A549 (cell line): ENCODE measurements around the gene ARHGEF4. TPM values are rescaled to one million over a fixed set of nuclear protein-coding genes. Genes with fewer than 3 reads are reported as not detected.

Experiments used
- ATAC-seq, 2 experiments: fragments of 200-7000 bp in 1 of 2; fragments of >200 bp in 1 of 2; cut with Nextera tagmentation in 1 of 2; cut with Tn5 transposase in 1 of 2; 3 replicates each; pipeline versions ENCODE4 v1.8.0 to v1.9.1; 2018 to 2020; ENCODE audit warnings: mild to moderate bottlenecking in 1 of 2, moderate library complexity in 1 of 2
- CTCF ChIA-PET: fragments of 300-600 bp; sonication (Branson Sonifier 250); formaldehyde crosslinking; extraction: SDS; loops from one replicate; lab custom pipeline; 2021; ENCODE audit warnings: antibody characterized with exemption, inconsistent platforms; lab: Yijun Ruan, JAX
- POLR2A ChIA-PET: fragments of 350-600 bp; formaldehyde crosslinking; extraction: SDS; loops from one replicate; lab custom pipeline; 2021; ENCODE audit warnings: antibody characterized with exemption, inconsistent platforms; lab: Yijun Ruan, JAX
- DNase-seq, 2 experiments: peaks; one replicate each; pipeline versions ENCODE4 v3.0.0 to v3.0.0-alpha.2; 2011 to 2016; ENCODE audit warnings: low read depth in 1 of 2, low spot score in 1 of 2
- FAIRE-seq: peaks from 2 replicates; lab custom pipeline; 2011; peaks lifted over from hg19 to GRCh38; lab: Jason Lieb, UNC
- H3K27ac ChIP-seq, 2 experiments: fragments of >200 bp; sonication (Bioruptor Twin); formaldehyde crosslinking; 3 replicates each; pipeline ENCODE4 v1.5.1; 2016 to 2017
- H3K4me1 ChIP-seq: fragments of >200 bp; sonication (Bioruptor Twin); formaldehyde crosslinking; 3 replicates; pipeline ENCODE4 v1.6.1; 2016
- H3K4me2 ChIP-seq: fragments of >200 bp; sonication (Bioruptor Twin); formaldehyde crosslinking; 3 replicates; pipeline ENCODE4 v1.6.1; 2016
- H3K4me3 ChIP-seq: fragments of >200 bp; sonication (Bioruptor Twin); formaldehyde crosslinking; 3 replicates; pipeline ENCODE4 v1.5.1; 2016
- H3K9me3 ChIP-seq: fragments of >200 bp; sonication (Bioruptor Twin); formaldehyde crosslinking; 3 replicates; pipeline ENCODE4 v1.6.1; 2016
- EP300 ChIP-seq, 2 experiments: fragments of >200 bp; sonication (Bioruptor Twin); formaldehyde crosslinking; IDR thresholded peaks; 2 replicates in 1 of 2; 3 replicates in 1 of 2; pipeline ENCODE4 v1.6.1; 2016 to 2017
- FOSB ChIP-seq: fragments of 250-450 bp; sonication (Bioruptor Pico); IDR thresholded peaks from 2 replicates; pipeline ENCODE4 v1.5.0; 2020; ENCODE audit warnings: mild to moderate bottlenecking, moderate library complexity
- FOSL2 ChIP-seq, 2 experiments: fragments of 450-650 bp in 1 of 2; fragments of >200 bp in 1 of 2; sonication (Bioruptor Twin) in 1 of 2; formaldehyde crosslinking; IDR thresholded peaks; 2 replicates each; pipeline versions ENCODE4 v1.5.0 to v1.6.1; 2016 to 2020; ENCODE audit warnings: mild to moderate bottlenecking in 1 of 2, moderate library complexity in 1 of 2
- GATA3 ChIP-seq: IDR thresholded peaks from 2 replicates; pipeline ENCODE4 v1.6.1; 2012; ENCODE audit warnings: borderline replicate concordance
- HOXB5 ChIP-seq: fragments of 250-450 bp; sonication (Bioruptor Pico); IDR thresholded peaks from 2 replicates; pipeline ENCODE4 v1.5.0; 2020; ENCODE audit warnings: mild to moderate bottlenecking, moderate library complexity
- NR3C1 ChIP-seq: fragments of >200 bp; sonication (Bioruptor Twin); formaldehyde crosslinking; IDR thresholded peaks from 3 replicates; pipeline ENCODE4 v1.6.1; 2017
- POLR2A ChIP-seq: IDR thresholded peaks from 2 replicates; pipeline ENCODE4 v1.6.1; 2012; ENCODE audit warnings: mild to moderate bottlenecking, low read length
- RARB ChIP-seq: fragments of 250-450 bp; sonication (Bioruptor Pico); IDR thresholded peaks from 2 replicates; pipeline ENCODE4 v1.8.0; 2021; ENCODE audit warnings: mild to moderate bottlenecking, moderate library complexity
- RCOR1 ChIP-seq: fragments of 150-350 bp; IDR thresholded peaks from 2 replicates; pipeline ENCODE4 v1.6.1; 2014; ENCODE audit warnings: antibody characterized with exemption, low read length, low read depth
- SREBF2 ChIP-seq: fragments of 450-650 bp; IDR thresholded peaks from 2 replicates; pipeline ENCODE4 v1.6.1; 2014; ENCODE audit warnings: mild to moderate bottlenecking, moderate library complexity
- TFCP2L1 ChIP-seq: fragments of 250-450 bp; sonication (Bioruptor Pico); IDR thresholded peaks from 2 replicates; pipeline ENCODE4 v1.5.0; 2021; ENCODE audit warnings: mild to moderate bottlenecking
- ZSCAN20 ChIP-seq: fragments of 250-450 bp; sonication (Bioruptor Pico); IDR thresholded peaks from 2 replicates; pipeline ENCODE4 v1.8.0; 2022; ENCODE audit warnings: mild to moderate bottlenecking, moderate library complexity
- WGBS: methylation state at CpG from one replicate; pipeline ENCODE4 v1.1.6; 2017; ENCODE audit errors: missing lambda C conversion rate; 5-methylcytosine and 5-hydroxymethylcytosine counted together
- polyA plus RNA-seq, 4 experiments: library from polyadenylated mRNA; depleted of rRNA in 3 of 4; stranded (reverse); fragments of >200 nt; fragmentation: RNase III in 1 of 4; extraction: RNeasy Plus Mini Kit Qiagen cat#74134 plus additional on column Dnase treatment in 1 of 4; gene quantifications; 2 replicates in 3 of 4; 3 replicates in 1 of 4; pipeline ENCODE4 v1.2.3, GENCODE V29; 2011 to 2017
- TF ChIP-seq, protein P1 (sequence below): fragments of >200 bp; sonication (Bioruptor Twin); formaldehyde crosslinking; IDR thresholded peaks from 3 replicates; pipeline ENCODE4 v1.5.1; 2016
- TF ChIP-seq, protein P2 (sequence below): fragments of 250-450 bp; sonication (Bioruptor Pico); IDR thresholded peaks from 2 replicates; pipeline ENCODE4 v1.5.0; 2020; ENCODE audit warnings: low read depth, mild to moderate bottlenecking, moderate library complexity

Gene ARHGEF4
- polyA plus RNA-seq, 2 of the 4 experiments (the other 2 are of a cell fraction) = 1.00 to 2.1 TPM

DNA sequence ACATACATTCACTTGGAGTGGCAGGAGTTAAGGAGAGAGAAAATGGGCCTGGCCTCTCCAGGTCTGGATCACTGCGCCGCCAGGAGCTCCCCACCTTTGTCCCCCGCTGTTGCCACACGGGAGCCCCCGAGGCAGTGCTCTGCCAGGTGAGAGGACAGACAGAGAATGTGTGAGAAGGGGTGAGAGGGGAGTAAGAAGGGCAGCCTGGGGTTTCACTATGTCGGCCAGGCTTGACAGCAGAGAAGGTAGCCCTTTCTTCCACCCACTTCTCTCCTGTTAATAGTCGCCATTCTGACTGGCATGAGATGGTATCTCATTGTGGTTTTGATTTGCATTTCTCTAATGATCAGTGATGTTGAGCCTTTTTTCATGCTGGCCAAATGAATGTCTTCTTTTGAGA is 26.2 kb upstream of the ARHGEF4 start:
- TF ChIP-seq TFCP2L1 (no peak), GATA3 (no peak), RCOR1 (no peak), HOXB5 (CRISPR knock-in tag) (no peak), ZSCAN20 (CRISPR knock-in tag) (no peak), SREBF2 (no peak), NR3C1 (no peak), FOSL2 (IDR thresholded peaks at IDR 0.05) (no peak), FOSL2 (CRISPR knock-in tag; IDR thresholded peaks at IDR 0.05) (no peak)
- no peak overlapping the region for H3K4me3 ChIP-seq
- no peak for DNase-seq
- peaks cover 7% of the 10 kb centered on the region; the same call in 1 of the 3 replicates for H3K4me1 ChIP-seq
- no peaks in the 10 kb centered on the region; the same call in 2 of the 3 replicates for H3K9me3 ChIP-seq
- CTCF ChIA-PET = interaction anchor here (1.3 to 2.0 kb wide), 2 partner anchors 12 to 64 kb away, joined by 3 to 11 read pairs; no protein-coding TSS in a partner anchor
- no peak for FAIRE-seq
- POLR2A ChIA-PET = no interaction called here
- no peak overlapping the region for H3K4me2 ChIP-seq
- no peak overlapping the region for H3K27ac ChIP-seq
- ATAC-seq = no peak
- 53% methylated on average over 7 of the region's 7 CpGs for WGBS

DNA sequence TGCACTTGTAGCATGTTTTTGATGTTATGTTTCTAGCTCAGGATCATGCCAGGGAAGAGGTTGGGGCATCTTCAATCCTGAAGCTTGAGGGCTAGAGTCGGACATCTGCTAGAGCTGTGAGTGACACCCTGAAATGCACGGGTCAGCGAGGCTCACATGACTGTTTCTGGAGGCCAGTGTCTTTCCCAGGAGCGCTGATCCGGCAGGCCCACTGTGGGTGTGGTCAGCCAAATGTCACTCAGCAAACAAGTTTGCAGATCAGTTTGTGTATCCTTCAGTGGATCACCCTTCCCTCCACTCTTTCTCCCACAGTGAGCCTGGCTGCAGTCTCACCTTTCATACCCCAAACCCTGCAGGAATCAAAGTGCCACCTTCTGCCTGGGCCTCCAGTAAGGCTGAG is 23.0 kb upstream of the ARHGEF4 start:
- H3K4me3 ChIP-seq = no peak overlapping the region
- TF ChIP-seq RARB (CRISPR knock-in tag) (no peak), FOSB (CRISPR knock-in tag) (no peak)
- TF ChIP-seq, protein P1, sequence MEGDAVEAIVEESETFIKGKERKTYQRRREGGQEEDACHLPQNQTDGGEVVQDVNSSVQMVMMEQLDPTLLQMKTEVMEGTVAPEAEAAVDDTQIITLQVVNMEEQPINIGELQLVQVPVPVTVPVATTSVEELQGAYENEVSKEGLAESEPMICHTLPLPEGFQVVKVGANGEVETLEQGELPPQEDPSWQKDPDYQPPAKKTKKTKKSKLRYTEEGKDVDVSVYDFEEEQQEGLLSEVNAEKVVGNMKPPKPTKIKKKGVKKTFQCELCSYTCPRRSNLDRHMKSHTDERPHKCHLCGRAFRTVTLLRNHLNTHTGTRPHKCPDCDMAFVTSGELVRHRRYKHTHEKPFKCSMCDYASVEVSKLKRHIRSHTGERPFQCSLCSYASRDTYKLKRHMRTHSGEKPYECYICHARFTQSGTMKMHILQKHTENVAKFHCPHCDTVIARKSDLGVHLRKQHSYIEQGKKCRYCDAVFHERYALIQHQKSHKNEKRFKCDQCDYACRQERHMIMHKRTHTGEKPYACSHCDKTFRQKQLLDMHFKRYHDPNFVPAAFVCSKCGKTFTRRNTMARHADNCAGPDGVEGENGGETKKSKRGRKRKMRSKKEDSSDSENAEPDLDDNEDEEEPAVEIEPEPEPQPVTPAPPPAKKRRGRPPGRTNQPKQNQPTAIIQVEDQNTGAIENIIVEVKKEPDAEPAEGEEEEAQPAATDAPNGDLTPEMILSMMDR = no peak
- no peak overlapping the region for H3K27ac ChIP-seq
- no peaks in the 10 kb centered on the region; the same call in 2 of the 3 replicates for H3K9me3 ChIP-seq
- FAIRE-seq = no peak
- ATAC-seq = no peak
- DNase-seq = no peak
- POLR2A ChIA-PET = no interaction called here
- no peaks in the 10 kb centered on the region for H3K4me1 ChIP-seq
- H3K4me2 ChIP-seq = no peak overlapping the region
- CTCF ChIA-PET = interaction anchor here (0.8 to 5.6 kb wide), 2 partner anchors 16 to 60 kb away, joined by 5 to 31 read pairs; no protein-coding TSS in a partner anchor
- WGBS = 64% methylated on average over 5 of the region's 5 CpGs

DNA sequence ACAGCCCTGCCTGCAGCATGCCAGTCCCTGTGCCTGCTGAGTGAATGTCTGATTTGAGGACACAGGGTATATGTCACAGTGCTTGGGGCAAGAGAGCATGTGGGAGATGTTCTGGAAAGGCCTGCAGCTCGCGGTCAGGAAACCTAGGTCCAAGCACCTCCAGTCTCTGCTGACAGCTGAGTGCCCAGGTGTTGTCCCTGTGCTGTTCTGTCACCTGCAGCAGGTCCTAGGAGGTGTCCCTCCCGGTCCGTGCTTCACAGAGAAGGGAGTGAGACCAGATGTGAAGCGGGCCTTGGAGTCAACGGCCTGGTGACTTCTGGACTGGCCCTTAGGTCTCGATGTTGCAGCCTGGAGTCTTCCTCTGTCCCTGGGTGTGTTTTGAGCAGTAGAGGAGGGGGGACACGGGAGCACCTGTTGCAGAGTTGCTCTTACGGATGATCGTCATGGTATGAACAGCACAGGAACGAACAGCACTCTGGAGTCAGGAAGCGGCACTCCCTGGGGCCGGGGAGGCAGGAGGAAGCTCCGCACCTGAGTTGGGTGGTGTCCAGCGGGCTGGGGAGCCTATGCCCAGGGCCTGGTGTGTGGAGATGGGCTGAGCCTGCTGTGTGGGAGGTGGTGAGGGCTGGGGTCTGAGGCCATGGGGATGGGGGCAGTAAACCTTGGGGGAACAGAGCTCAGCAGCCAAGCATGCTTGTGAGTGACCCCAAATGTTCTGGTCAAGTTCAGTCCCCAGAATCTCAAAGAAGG is 21.6 kb upstream of the ARHGEF4 start:
- DNase-seq = no peak
- no peak for FAIRE-seq
- CTCF ChIA-PET = interaction anchor here (1.0 to 5.6 kb wide), 2 partner anchors 18 to 60 kb away, joined by 3 to 31 read pairs; no protein-coding TSS in a partner anchor
- Histone ChIP-seq H3K27ac (no peak overlapping the region), H3K4me1 (no peaks in the 10 kb centered on the region), H3K4me3 (no peak overlapping the region), H3K4me2 (no peak overlapping the region), H3K9me3 (no peaks in the 10 kb centered on the region)
- no peak for TF ChIP-seq RCOR1
- TF ChIP-seq, protein P2, sequence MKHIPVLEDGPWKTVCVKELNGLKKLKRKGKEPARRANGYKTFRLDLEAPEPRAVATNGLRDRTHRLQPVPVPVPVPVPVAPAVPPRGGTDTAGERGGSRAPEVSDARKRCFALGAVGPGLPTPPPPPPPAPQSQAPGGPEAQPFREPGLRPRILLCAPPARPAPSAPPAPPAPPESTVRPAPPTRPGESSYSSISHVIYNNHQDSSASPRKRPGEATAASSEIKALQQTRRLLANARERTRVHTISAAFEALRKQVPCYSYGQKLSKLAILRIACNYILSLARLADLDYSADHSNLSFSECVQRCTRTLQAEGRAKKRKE (CRISPR knock-in tag) = no peak
- no peak for ATAC-seq
- 70% methylated on average over 8 of the region's 15 CpGs for whole genome bisulfite sequencing
- POLR2A ChIA-PET = no interaction called here

DNA sequence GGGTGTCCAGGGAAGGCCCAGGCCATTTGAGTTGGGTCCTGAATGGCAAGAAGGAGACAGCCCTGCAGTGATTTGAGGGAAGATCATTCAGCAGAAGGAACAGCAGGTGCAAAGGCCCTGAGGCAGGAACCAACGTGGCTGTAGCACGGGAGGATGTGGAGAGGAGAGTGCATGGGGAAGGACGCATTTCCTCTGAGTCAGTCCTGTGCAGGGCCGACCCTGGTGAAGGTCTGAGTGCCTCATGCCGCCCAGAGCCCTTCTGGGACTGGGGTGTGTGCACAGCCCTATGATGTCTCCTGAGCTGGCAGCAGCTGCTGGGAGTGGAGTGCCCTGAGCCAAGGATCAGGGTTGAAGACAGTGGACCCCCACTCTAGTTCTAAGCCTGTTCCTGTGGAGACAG is 17.9 kb upstream of the ARHGEF4 start:
- Histone ChIP-seq H3K4me2 (no peak overlapping the region), H3K4me1 (peaks cover 3% of the 10 kb centered on the region; the same call in 2 of the 3 replicates), H3K4me3 (no peak overlapping the region), H3K9me3 (no peaks in the 10 kb centered on the region), H3K27ac (no peak overlapping the region)
- no peak for FAIRE-seq
- TF ChIP-seq EP300 (IDR thresholded peaks at IDR 0.05) = no peak
- no peak for TF ChIP-seq POLR2A
- WGBS = 55% methylated on average over 5 of the region's 5 CpGs
- CTCF ChIA-PET = interaction anchor here (1.0 to 6.4 kb wide), 2 partner anchors 20 to 146 kb away, joined by 3 to 63 read pairs; no protein-coding TSS in a partner anchor
- POLR2A ChIA-PET = no interaction called here
- DNase-seq = no peak
- ATAC-seq = no peak
